ENCODE results near the gene RNF220. TPM values are rescaled to one million over a fixed set of nuclear protein-coding genes. Genes with fewer than 3 reads are reported as not detected.

The RNF220 gene
- polyA plus RNA-seq, 1 donor (not counting 4 experiments of a cell fraction or from before 2014, with no cell fraction given) = 42.7 TPM

DNA sequence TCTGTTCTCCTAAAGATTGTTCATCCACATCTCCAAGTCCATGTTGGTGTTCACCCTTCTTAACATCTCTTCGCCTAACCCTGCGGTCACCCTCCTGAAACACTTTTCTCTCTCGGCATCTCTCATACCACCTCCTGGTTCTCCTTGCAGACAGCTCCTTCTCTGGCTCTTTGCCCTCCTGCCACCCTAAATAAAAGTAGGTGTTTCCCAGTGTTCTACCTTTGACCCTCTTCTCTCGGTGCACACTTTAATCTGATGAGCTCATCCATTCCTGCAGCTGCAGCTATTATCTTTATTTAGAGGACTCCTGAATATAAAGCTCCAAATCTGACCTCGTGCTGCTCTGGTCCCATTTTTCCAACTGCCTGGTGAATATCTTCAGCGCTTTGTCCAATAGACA lies 142.3 kb downstream of the RNF220 start:
- Histone ChIP-seq H2AFZ (ENCODE audit: control insufficient read depth, low read length) (no peak overlapping the region), H3K4me3 (ENCODE audit: control insufficient read depth in 2 of 3, extremely low read depth in 1 of 3, insufficient read depth in 2 of 3, low read depth in 1 of 3, low read length in 3 of 3) (no peak overlapping the region), H3K9me1 (ENCODE audit: control insufficient read depth, extremely low read depth, insufficient read depth, low read length) (no peaks in the 10 kb centered on the region), H3K4me1 (ENCODE audit: control insufficient read depth, extremely low read depth, insufficient read depth, low read length) (peaks cover 14% of the 10 kb centered on the region), H3K9ac (ENCODE audit: control insufficient read depth, extremely low read depth, insufficient read depth, low read length) (no peak overlapping the region), H3K9me3 (ENCODE audit: control insufficient read depth, low read depth, low read length) (no peaks in the 10 kb centered on the region), H3K4me2 (ENCODE audit: control insufficient read depth, extremely low read depth, insufficient read depth, low read depth, low read length) (no peak overlapping the region), H3K27me3 (ENCODE audit: control insufficient read depth, extremely low read depth, insufficient read depth, low read length) (no peaks in the 10 kb centered on the region), H3K27ac (ENCODE audit: control insufficient read depth, insufficient read depth, low read length) (no peak overlapping the region), H3K79me2 (ENCODE audit: control insufficient read depth, insufficient read depth, low read length) (no peaks in the 10 kb centered on the region), H3K36me3 (ENCODE audit: control insufficient read depth in 2 of 2, extremely low read depth in 1 of 2, insufficient read depth in 2 of 2, low read length in 2 of 2) (no peaks in the 10 kb centered on the region), H4K20me1 (ENCODE audit: control insufficient read depth, extremely low read depth, insufficient read depth, low read length) (no peaks in the 10 kb centered on the region)
- TF ChIP-seq CTCF (optimal IDR thresholded peaks at IDR 0.05 in 1 of 3, IDR thresholded peaks at IDR 0.05 in 1 of 3, conservative IDR thresholded peaks at IDR 0.05 in 1 of 3; ENCODE audit: extremely low read depth in 1 of 3, insufficient read depth in 2 of 3, low read length in 3 of 3) (no peak), EZH2 (IDR thresholded peaks at IDR 0.05; ENCODE audit: low read length) (no peak)
- DNase-seq (ENCODE audit: low read depth, low spot score) (no peak), FAIRE-seq (no peak)
- dilution Hi-C loops (cut with MboI; ENCODE audit: extremely low pct_ligation_motif_present, low sequenced_read_pairs) = no loop called here

DNA sequence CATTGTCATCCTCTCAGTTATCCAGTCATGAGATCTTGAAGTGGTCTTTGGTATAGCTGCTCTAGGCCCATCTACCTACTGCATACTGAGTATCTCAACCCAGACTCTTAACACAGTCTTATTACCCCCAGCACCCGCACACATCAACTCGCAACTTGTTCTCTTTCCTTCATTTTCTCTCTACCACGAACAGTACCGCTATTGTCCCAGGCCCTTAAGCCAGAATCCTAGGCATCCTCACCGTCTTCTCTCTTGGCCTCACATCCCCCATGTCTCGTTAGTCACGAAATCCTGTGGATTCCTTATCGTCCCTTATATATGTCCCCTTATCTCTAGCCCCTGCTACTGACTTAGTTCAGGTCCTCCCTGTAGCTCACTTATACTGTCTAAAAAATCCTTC lies 142.8 kb downstream of the RNF220 start:
- Histone ChIP-seq H3K9ac (ENCODE audit: control insufficient read depth, extremely low read depth, insufficient read depth, low read length) (no peak overlapping the region), H3K36me3 (ENCODE audit: control insufficient read depth in 2 of 2, extremely low read depth in 1 of 2, insufficient read depth in 2 of 2, low read length in 2 of 2) (no peaks in the 10 kb centered on the region), H3K4me3 (ENCODE audit: control insufficient read depth in 2 of 3, extremely low read depth in 1 of 3, insufficient read depth in 2 of 3, low read depth in 1 of 3, low read length in 3 of 3) (no peak overlapping the region), H2AFZ (ENCODE audit: control insufficient read depth, low read length) (no peak overlapping the region), H3K27ac (ENCODE audit: control insufficient read depth, insufficient read depth, low read length) (no peak overlapping the region), H3K4me1 (ENCODE audit: control insufficient read depth, extremely low read depth, insufficient read depth, low read length) (peaks cover 17% of the 10 kb centered on the region), H3K9me1 (ENCODE audit: control insufficient read depth, extremely low read depth, insufficient read depth, low read length) (no peaks in the 10 kb centered on the region), H3K4me2 (ENCODE audit: control insufficient read depth, extremely low read depth, insufficient read depth, low read depth, low read length) (no peak overlapping the region), H3K79me2 (ENCODE audit: control insufficient read depth, insufficient read depth, low read length) (no peaks in the 10 kb centered on the region), H3K9me3 (ENCODE audit: control insufficient read depth, low read depth, low read length) (no peaks in the 10 kb centered on the region), H3K27me3 (ENCODE audit: control insufficient read depth, extremely low read depth, insufficient read depth, low read length) (no peaks in the 10 kb centered on the region), H4K20me1 (ENCODE audit: control insufficient read depth, extremely low read depth, insufficient read depth, low read length) (no peaks in the 10 kb centered on the region)
- no peak for DNase-seq (ENCODE audit: low read depth, low spot score)
- dilution Hi-C loops (cut with MboI; ENCODE audit: extremely low pct_ligation_motif_present, low sequenced_read_pairs) = no loop called here
- no peak for FAIRE-seq
- TF ChIP-seq EZH2 (IDR thresholded peaks at IDR 0.05; ENCODE audit: low read length) (no peak), CTCF (optimal IDR thresholded peaks at IDR 0.05 in 1 of 3, IDR thresholded peaks at IDR 0.05 in 1 of 3, conservative IDR thresholded peaks at IDR 0.05 in 1 of 3; ENCODE audit: extremely low read depth in 1 of 3, insufficient read depth in 2 of 3, low read length in 3 of 3) (no peak)
